Right kidney (tissue), 1 donor: ENCODE data around the gene TFEB.

Source experiments
- DNase-seq: peaks from one replicate; pipeline ENCODE4 v3.0.0-alpha.2; 2016

Gene TFEB

GRCh38 chr6:41638002-41638934 is 97.1 kb downstream of the TFEB start, which contains the start of gene MDFI:
Gene MDFI (plus strand): TSS chr6:41638468. CDS start chr6:41638750, 282 bp downstream.
- peak; percentile 81 for DNase-seq

DNA sequence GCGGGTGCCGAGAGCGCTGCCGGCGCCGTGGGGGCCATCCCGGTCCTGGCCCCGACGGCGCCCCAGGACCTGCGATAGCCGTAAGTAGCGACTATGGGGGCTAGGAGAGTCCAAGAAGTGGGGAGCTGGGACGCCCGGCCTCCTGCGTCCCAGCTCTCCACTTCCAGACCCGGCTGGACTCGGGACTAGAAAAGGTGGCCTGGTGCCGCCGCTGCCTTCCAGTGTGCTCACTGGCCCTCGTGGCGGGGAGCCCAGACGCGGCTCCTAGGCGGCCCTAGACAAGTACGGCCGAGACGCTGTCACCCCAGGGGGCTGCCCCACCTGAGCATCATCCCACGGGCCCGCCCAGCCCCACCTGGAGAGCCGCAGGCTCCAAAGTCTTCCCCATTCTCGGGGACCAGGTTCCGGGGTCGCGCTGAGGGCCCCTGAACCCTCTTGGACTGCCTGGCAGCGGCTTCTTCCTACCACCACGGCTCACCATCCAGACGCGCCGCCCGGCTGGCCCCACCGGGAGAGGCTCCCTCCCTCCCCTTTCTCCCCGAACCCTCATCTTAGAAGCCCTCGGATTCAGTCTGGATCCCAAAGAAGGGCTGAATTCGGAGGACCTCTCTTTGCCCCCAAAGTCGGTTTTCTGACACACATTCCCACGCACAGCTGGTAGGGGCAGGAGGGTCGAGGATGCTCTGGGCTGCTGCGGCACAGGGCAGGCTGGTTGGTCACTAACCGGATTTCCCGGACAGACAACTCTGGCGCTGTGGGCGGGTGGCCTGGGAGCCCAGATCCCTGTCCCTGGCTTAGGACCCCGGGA is 98.0 kb downstream of the TFEB start:
- DNase-seq = peak; percentile 70

GRCh38 chr6:41636833-41637193 is 98.6 kb downstream of the TFEB start:
- DNase-seq = no peak

DNA sequence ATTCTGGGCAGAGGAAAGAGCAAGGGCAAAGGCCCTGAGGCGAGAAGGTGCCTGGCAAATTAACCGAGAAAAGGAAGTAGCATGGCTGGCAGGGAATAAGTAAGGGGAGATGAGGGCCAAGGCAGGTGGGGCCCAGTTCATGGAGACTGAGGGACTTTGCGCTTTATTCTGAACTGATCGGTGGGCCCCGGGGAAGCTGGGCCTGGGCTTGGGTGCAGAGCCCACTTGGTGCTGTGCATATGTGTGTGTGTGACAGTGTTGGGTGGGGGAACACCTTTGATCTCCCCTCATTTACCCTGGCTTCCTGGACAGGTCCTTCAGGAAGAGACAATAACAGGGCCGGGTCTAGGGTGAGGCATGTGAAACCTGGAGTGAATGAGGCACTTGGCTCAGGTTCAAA is 100.0 kb downstream of the TFEB start:
- no peak for DNase-seq

DNA sequence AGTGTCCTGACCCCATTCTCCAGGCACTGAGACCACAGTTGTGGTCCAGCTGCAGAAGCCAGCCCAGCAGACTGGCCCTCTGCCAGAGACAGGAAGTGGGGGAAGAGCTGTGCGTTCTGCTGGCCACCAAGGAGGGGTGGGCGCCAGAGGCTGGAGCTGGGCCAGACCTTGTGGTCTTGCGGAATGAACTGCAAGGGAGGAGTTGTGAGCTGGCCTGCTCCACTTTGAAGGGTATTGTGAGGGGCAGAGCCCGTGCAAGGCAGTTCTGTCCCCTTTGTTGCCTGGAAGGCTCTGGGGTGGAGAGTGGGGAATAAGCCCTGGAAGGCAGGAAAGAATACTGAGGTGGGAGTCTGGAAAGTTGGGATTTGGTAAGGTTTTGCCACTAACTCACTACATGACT is 100.8 kb downstream of the TFEB start:
- DNase-seq = peak; percentile 47
